ENCODE data around the gene DACH1.
"Not testable (repeated sequence)": the region's sequence is repeated elsewhere in the genome, so short reads cannot be mapped to it uniquely, and the experiment has no call there.

DNA sequence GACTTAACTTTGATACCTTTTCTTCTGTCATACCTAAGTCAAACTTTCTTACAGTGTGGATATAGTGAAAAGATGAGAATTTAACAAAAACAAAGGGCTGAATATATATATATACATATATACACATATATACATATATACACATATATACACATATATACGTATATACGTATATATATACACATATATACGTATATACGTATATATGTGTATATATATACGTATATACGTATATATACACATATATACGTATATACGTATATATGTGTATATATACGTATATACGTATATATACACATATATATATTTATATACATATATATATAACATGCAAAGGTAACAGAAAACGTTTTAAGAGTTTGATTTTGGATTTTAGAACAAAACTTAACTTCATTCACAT lies 88.0 kb downstream of the DACH1 start:
- TF ChIP-seq, protein P1, sequence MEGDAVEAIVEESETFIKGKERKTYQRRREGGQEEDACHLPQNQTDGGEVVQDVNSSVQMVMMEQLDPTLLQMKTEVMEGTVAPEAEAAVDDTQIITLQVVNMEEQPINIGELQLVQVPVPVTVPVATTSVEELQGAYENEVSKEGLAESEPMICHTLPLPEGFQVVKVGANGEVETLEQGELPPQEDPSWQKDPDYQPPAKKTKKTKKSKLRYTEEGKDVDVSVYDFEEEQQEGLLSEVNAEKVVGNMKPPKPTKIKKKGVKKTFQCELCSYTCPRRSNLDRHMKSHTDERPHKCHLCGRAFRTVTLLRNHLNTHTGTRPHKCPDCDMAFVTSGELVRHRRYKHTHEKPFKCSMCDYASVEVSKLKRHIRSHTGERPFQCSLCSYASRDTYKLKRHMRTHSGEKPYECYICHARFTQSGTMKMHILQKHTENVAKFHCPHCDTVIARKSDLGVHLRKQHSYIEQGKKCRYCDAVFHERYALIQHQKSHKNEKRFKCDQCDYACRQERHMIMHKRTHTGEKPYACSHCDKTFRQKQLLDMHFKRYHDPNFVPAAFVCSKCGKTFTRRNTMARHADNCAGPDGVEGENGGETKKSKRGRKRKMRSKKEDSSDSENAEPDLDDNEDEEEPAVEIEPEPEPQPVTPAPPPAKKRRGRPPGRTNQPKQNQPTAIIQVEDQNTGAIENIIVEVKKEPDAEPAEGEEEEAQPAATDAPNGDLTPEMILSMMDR (IDR thresholded peaks at IDR 0.05 in 2 of 3, conservative IDR thresholded peaks at IDR 0.05 in 1 of 3; ENCODE audit: insufficient read depth in 2 of 3, low read depth in 1 of 3, low read length in 3 of 3): not testable (repeated sequence)
- TF ChIP-seq SIN3B (IDR thresholded peaks at IDR 0.05; ENCODE audit: low read depth); ETV6 (IDR thresholded peaks at IDR 0.05; ENCODE audit: borderline replicate concordance in 1 of 2, low read depth in 2 of 2, low read length in 1 of 2); ETV6 (CRISPR knock-in tag; IDR thresholded peaks at IDR 0.05; ENCODE audit: borderline replicate concordance); SAP30 (IDR thresholded peaks at IDR 0.05; ENCODE audit: borderline replicate concordance, insufficient read depth, low read depth, low read length, poor library complexity, severe bottlenecking); TRIM28 (IDR thresholded peaks at IDR 0.05); PHB (CRISPR knock-in tag; IDR thresholded peaks at IDR 0.05); MTA3 (IDR thresholded peaks at IDR 0.05; ENCODE audit: borderline replicate concordance); ZNF140 (CRISPR knock-in tag; IDR thresholded peaks at IDR 0.05); TAF1 (IDR thresholded peaks at IDR 0.05; ENCODE audit: control insufficient read depth, extremely low read depth, insufficient read depth, low read length, severe bottlenecking); PRPF4 (IDR thresholded peaks at IDR 0.05; ENCODE audit: insufficient read depth, low read depth, low read length, poor library complexity, severe bottlenecking): not testable (repeated sequence)
- TF ChIP-seq, protein P2, sequence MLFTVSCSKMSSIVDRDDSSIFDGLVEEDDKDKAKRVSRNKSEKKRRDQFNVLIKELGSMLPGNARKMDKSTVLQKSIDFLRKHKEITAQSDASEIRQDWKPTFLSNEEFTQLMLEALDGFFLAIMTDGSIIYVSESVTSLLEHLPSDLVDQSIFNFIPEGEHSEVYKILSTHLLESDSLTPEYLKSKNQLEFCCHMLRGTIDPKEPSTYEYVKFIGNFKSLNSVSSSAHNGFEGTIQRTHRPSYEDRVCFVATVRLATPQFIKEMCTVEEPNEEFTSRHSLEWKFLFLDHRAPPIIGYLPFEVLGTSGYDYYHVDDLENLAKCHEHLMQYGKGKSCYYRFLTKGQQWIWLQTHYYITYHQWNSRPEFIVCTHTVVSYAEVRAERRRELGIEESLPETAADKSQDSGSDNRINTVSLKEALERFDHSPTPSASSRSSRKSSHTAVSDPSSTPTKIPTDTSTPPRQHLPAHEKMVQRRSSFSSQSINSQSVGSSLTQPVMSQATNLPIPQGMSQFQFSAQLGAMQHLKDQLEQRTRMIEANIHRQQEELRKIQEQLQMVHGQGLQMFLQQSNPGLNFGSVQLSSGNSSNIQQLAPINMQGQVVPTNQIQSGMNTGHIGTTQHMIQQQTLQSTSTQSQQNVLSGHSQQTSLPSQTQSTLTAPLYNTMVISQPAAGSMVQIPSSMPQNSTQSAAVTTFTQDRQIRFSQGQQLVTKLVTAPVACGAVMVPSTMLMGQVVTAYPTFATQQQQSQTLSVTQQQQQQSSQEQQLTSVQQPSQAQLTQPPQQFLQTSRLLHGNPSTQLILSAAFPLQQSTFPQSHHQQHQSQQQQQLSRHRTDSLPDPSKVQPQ (CRISPR knock-in tag; IDR thresholded peaks at IDR 0.05; ENCODE audit: borderline replicate concordance): not testable (repeated sequence)

All from K562 (cell line).